Right lobe of liver (tissue), 6 donors: ENCODE results near the gene INSIG2. TPM values are rescaled to one million over a fixed set of nuclear protein-coding genes. Genes with fewer than 3 reads are reported as not detected.
A peak's percentile ranks its signal among the peaks of the same experiment; 100 is the strongest.

Experiments
- ATAC-seq, 4 donors: fragments of 200-7000 bp; cut with Tn5 transposase; one replicate each; pipeline ENCODE4 v1.9.1; 2020; ENCODE audit warnings: mild to moderate bottlenecking in 4 of 4, moderate library complexity in 4 of 4
- DNase-seq, 3 donors: peaks; one replicate each; pipeline ENCODE4 v3.0.0-alpha.2; 2020
- H3K27ac ChIP-seq, 3 donors: fragments of 200-600 bp; one replicate each; pipeline ENCODE4 v1.8.0; 2022
- H3K27me3 ChIP-seq, 2 donors: fragments of 200-600 bp; one replicate each; pipeline ENCODE4 v1.8.0; 2022
- H3K36me3 ChIP-seq, 4 donors: fragments of 200-600 bp; sonication (generic) in 1 of 4; one replicate each; pipeline versions ENCODE4 v1.5.1 to v1.8.0; 2017 to 2022; ENCODE audit warnings: control low read depth in 1 of 4
- H3K4me1 ChIP-seq, 4 donors: fragments of 200-600 bp; sonication (generic) in 1 of 4; one replicate each; pipeline versions ENCODE4 v1.5.1 to v1.8.0; 2017 to 2022; ENCODE audit warnings: control low read depth in 1 of 4
- H3K4me3 ChIP-seq, 3 donors: fragments of 200-600 bp; one replicate each; pipeline ENCODE4 v1.8.0; 2022
- H3K9me3 ChIP-seq, 4 donors: fragments of 200-600 bp; sonication (generic) in 1 of 4; one replicate each; pipeline versions ENCODE4 v1.5.1 to v1.8.0; 2017 to 2022; ENCODE audit warnings: control low read depth in 1 of 4
- CTCF ChIP-seq, 4 donors: fragments of 200-600 bp in 3 of 4; fragments of 450-650 bp in 1 of 4; IDR thresholded peaks; one replicate each; pipeline versions ENCODE4 v1.5.1 to v1.8.0; 2016 to 2022; ENCODE audit warnings: antibody characterized with exemption in 4 of 4, mild to moderate bottlenecking in 2 of 4
- POLR2A ChIP-seq: fragments of 450-650 bp; IDR thresholded peaks from one replicate; pipeline ENCODE4 v1.6.1; 2017; ENCODE audit warnings: antibody characterized with exemption, mild to moderate bottlenecking
- WGBS: methylation state at CpG from one replicate; pipeline ENCODE4 v1.1.6; 2018; ENCODE audit warnings: low coverage, low lambda C conversion rate; ENCODE audit not compliant: insufficient coverage; ENCODE audit errors: missing lambda C conversion rate; 5-methylcytosine and 5-hydroxymethylcytosine counted together
- intact Hi-C, 2 donors: fragments of 100-400 bp; cut with DNase I; formaldehyde crosslinking; loops; one replicate each; pipeline versions ENCODE4 v1.11.2 to v1.14.1; 2022
- total RNA-seq, 6 experiments: library from RNA; depleted of rRNA in 2 of 6; stranded (reverse); fragments of >200 nt in 2 of 6; fragmentation: NEBNext Ultra II Directional in 3 of 6; extraction: Animal tissue kit (Norgen Biotek cat#: 25700) in 3 of 6; gene quantifications; one replicate each; pipeline versions ENCODE4 v1.1.0 to v1.2.4, GENCODE V29; 2016 to 2023
- donor health status: DM: no; HTN: yes; CAD: no.
- donor health status: DM: no; HTN: no; CAD: no.
- donor health status: DM: no; HTN: no; CAD: no.
- donor health status: DM: no; HTN: yes; CAD: no.
- donor health status: DM: no; HTN: yes; CAD: no.

The INSIG2 gene
- total RNA-seq, 6 experiments from 2014 or later = 13.0 to 53.9 (median 18.9) TPM

- Histone ChIP-seq H3K36me3 (no peaks in the 10 kb centered on the region), H3K4me1 (no peaks in the 10 kb centered on the region), H3K27ac (no peak overlapping the region), H3K9me3 (no peaks in the 10 kb centered on the region), H3K4me3 (no peak overlapping the region), H3K27me3 (no peaks in the 10 kb centered on the region)
- intact Hi-C loops = no loop called here
- ATAC-seq (no peak), DNase-seq (no peak)
- 74% methylated on average over 5 of the region's 5 CpGs for WGBS
- TF ChIP-seq CTCF (IDR thresholded peaks at IDR 0.05) = no peak
Observed at GRCh38 chr2:118065015-118065706, 23.1 kb upstream of the INSIG2 start.

- intact Hi-C loops = no loop called here
Observed at GRCh38 chr2:118065921-118066511, 22.3 kb upstream of the INSIG2 start.

GRCh38 chr2:118077636-118078247 is 10.5 kb upstream of the INSIG2 start:
- Histone ChIP-seq H3K4me1 (peaks cover 0 to 22% (median 6%) of the 10 kb centered on the region in 4 donors), H3K27ac (peak overlapping the region in 2 of 3 donors; percentile 64 to 73), H3K4me3 (no peak overlapping the region), H3K36me3 (no peaks in the 10 kb centered on the region), H3K9me3 (no peaks in the 10 kb centered on the region), H3K27me3 (no peaks in the 10 kb centered on the region)
- intact Hi-C loops = no loop called here
- DNase-seq = peak in 1 of 3 donors; percentile 71
- peak; percentile 85 to 95 (median 90) for ATAC-seq
- no peak for TF ChIP-seq CTCF (IDR thresholded peaks at IDR 0.05)
- no peak for TF ChIP-seq POLR2A
- 23% methylated on average over 9 of the region's 9 CpGs for WGBS

More at GRCh38 chr2:118065921-118066511, 22.3 kb upstream of the INSIG2 start:
- H3K9me3 ChIP-seq = no peaks in the 10 kb centered on the region
- H3K4me3 ChIP-seq = no peak overlapping the region
- H3K4me1 ChIP-seq = no peaks in the 10 kb centered on the region
- ATAC-seq (no peak), DNase-seq (no peak)
- WGBS = 85% methylated on average over 8 of the region's 8 CpGs
- no peaks in the 10 kb centered on the region for H3K27me3 ChIP-seq
- TF ChIP-seq POLR2A = no peak
- no peak for TF ChIP-seq CTCF (IDR thresholded peaks at IDR 0.05)
- no peaks in the 10 kb centered on the region for H3K36me3 ChIP-seq
- H3K27ac ChIP-seq = no peak overlapping the region

- ATAC-seq (no peak), DNase-seq (no peak)
- H3K9me3 ChIP-seq = no peaks in the 10 kb centered on the region
- 49% methylated on average over 3 of the region's 3 CpGs for WGBS
- no peak overlapping the region for H3K27ac ChIP-seq
- intact Hi-C loops = no loop called here
- no peaks in the 10 kb centered on the region for H3K27me3 ChIP-seq
- no peak overlapping the region for H3K4me3 ChIP-seq
- TF ChIP-seq POLR2A (no peak), CTCF (IDR thresholded peaks at IDR 0.05) (no peak)
- peaks cover 0 to 22% (median 6%) of the 10 kb centered on the region in 4 donors for H3K4me1 ChIP-seq
- H3K36me3 ChIP-seq = no peaks in the 10 kb centered on the region
Observed at GRCh38 chr2:118078734-118079133, 9.5 kb upstream of the INSIG2 start.
